Lower leg skin (tissue), 4 donors: Measurements from ENCODE around the gene TRMT10A. TPM values are rescaled to one million over a fixed set of nuclear protein-coding genes. Genes with fewer than 3 reads are reported as not detected.

Experiments used
- DNase-seq, 2 donors: peaks; one replicate each; pipeline ENCODE4 v3.0.0-alpha.2; 2019; ENCODE audit warnings: low spot score in 2 of 2
- H3K4me3 ChIP-seq: fragments of 200-600 bp; sonication (generic); 2 replicates; pipeline ENCODE4 v1.5.1; 2017; ENCODE audit warnings: mild to moderate bottlenecking, low read depth; ENCODE audit not compliant: poor library complexity, severe bottlenecking
- CTCF ChIP-seq, 3 donors: fragments of 450-650 bp; IDR thresholded peaks; one replicate each; pipeline ENCODE4 v1.5.1; 2016; ENCODE audit warnings: antibody characterized with exemption in 3 of 3, mild to moderate bottlenecking in 3 of 3, moderate library complexity in 2 of 3
- POLR2A ChIP-seq, 2 donors: fragments of 450-650 bp; IDR thresholded peaks; one replicate each; pipeline ENCODE4 v1.6.1; 2016 to 2017; ENCODE audit warnings: antibody characterized with exemption in 2 of 2, mild to moderate bottlenecking in 1 of 2, moderate library complexity in 1 of 2
- WGBS, 2 donors: methylation state at CpG; one replicate each; pipeline ENCODE4 v1.1.5; 2018; 5-methylcytosine and 5-hydroxymethylcytosine counted together
- intact Hi-C: fragments of 100-400 bp; cut with DNase I; formaldehyde crosslinking; loops from one replicate; pipeline ENCODE4 v1.15.0; 2023; ENCODE audit warnings: low total_unique reads
- total RNA-seq, 4 donors: library from RNA; depleted of rRNA; stranded (reverse); fragments of >200 nt; gene quantifications; one replicate each; pipeline ENCODE4 v1.1.0, GENCODE V29; 2016

The TRMT10A gene
- total RNA-seq, 4 donors from 2014 or later: 1.3 to 9.0 (median 4.7) TPM

- no peak for TF ChIP-seq POLR2A (IDR thresholded peaks at IDR 0.05)
- no peak for TF ChIP-seq CTCF (IDR thresholded peaks at IDR 0.05)
- no peak overlapping the region for H3K4me3 ChIP-seq
- DNase-seq: no peak
- WGBS, 2 donors: 86 to 90% methylated on average over 2 of the region's 2 CpGs
- intact Hi-C loops: no loop called here
Observed at GRCh38 chr4:99606716-99607115, 42.9 kb upstream of the TRMT10A start.

- no peak overlapping the region for H3K4me3 ChIP-seq
- WGBS, 2 donors: 74 to 90% methylated on average over 2 of the region's 2 CpGs
- intact Hi-C loops: no loop called here
- no peak for DNase-seq
- TF ChIP-seq CTCF (IDR thresholded peaks at IDR 0.05) (no peak), POLR2A (IDR thresholded peaks at IDR 0.05) (no peak)
Observed at GRCh38 chr4:99594818-99595217, 31.0 kb upstream of the TRMT10A start.

- H3K4me3 ChIP-seq: no peak overlapping the region
- no peak for TF ChIP-seq CTCF (IDR thresholded peaks at IDR 0.05)
- TF ChIP-seq POLR2A (IDR thresholded peaks at IDR 0.05): no peak
- WGBS, 2 donors: 60 to 77% methylated on average over 4 of the region's 4 CpGs
- DNase-seq: no peak
- intact Hi-C loops: no loop called here
Observed at GRCh38 chr4:99593781-99594641, 30.2 kb upstream of the TRMT10A start.

GRCh38 chr4:99591757-99592156 lies 27.9 kb upstream of the TRMT10A start:
- DNase-seq: no peak
- no peak overlapping the region for H3K4me3 ChIP-seq
- intact Hi-C loops: no loop called here
- TF ChIP-seq POLR2A (IDR thresholded peaks at IDR 0.05): no peak
- no peak for TF ChIP-seq CTCF (IDR thresholded peaks at IDR 0.05)
- WGBS, 2 donors: 88 to 93% methylated on average over 3 of the region's 3 CpGs

GRCh38 chr4:99587803-99588202 lies 24.0 kb upstream of the TRMT10A start:
- no peak overlapping the region for H3K4me3 ChIP-seq
- intact Hi-C loops: no loop called here
- TF ChIP-seq POLR2A (IDR thresholded peaks at IDR 0.05) (no peak), CTCF (IDR thresholded peaks at IDR 0.05) (no peak)
- WGBS, 2 donors: 75 to 83% methylated on average over 1 of the region's 1 CpG
- no peak for DNase-seq

- intact Hi-C loops: no loop called here
- DNase-seq: no peak
Observed at GRCh38 chr4:99587309-99587708, 23.5 kb upstream of the TRMT10A start.

More at GRCh38 chr4:99587309-99587708, 23.5 kb upstream of the TRMT10A start:
- TF ChIP-seq CTCF (IDR thresholded peaks at IDR 0.05) (no peak), POLR2A (IDR thresholded peaks at IDR 0.05) (no peak)
- H3K4me3 ChIP-seq: no peak overlapping the region
